Subcutaneous abdominal adipose tissue (tissue), 5 donors: ENCODE measurements around the gene EID2.

Experiments used
- H3K27ac ChIP-seq: one replicate; pipeline ENCODE4 v1.7.0; 2013; ENCODE audit warnings: low read depth, mild to moderate bottlenecking, inconsistent platforms, low read length, moderate library complexity
- H3K27me3 ChIP-seq, 5 donors: one replicate each; pipeline ENCODE4 v1.7.0; 2013; ENCODE audit warnings: low read length in 5 of 5, inconsistent platforms in 1 of 5; ENCODE audit not compliant: control insufficient read depth in 5 of 5, insufficient read depth in 4 of 5
- H3K36me3 ChIP-seq, 5 donors: one replicate each; pipeline ENCODE4 v1.7.0; 2013; ENCODE audit warnings: low read length in 5 of 5; ENCODE audit not compliant: control insufficient read depth in 5 of 5, insufficient read depth in 5 of 5
- H3K4me1 ChIP-seq, 5 donors: one replicate each; pipeline ENCODE4 v1.7.0; 2013; ENCODE audit warnings: low read length in 5 of 5, mild to moderate bottlenecking in 3 of 5, moderate library complexity in 1 of 5; ENCODE audit not compliant: control insufficient read depth in 5 of 5, insufficient read depth in 5 of 5
- H3K4me3 ChIP-seq, 5 donors: one replicate each; pipeline ENCODE4 v1.7.0; 2013; ENCODE audit warnings: low read length in 5 of 5, low read depth in 1 of 5
- H3K9ac ChIP-seq, 5 donors: one replicate each; pipeline ENCODE4 v1.7.0; 2013; ENCODE audit warnings: low read length in 5 of 5, mild to moderate bottlenecking in 4 of 5, moderate library complexity in 3 of 5
- H3K9me3 ChIP-seq, 5 donors: one replicate each; pipeline ENCODE4 v1.7.0; 2013; ENCODE audit warnings: low read length in 5 of 5; ENCODE audit not compliant: control insufficient read depth in 5 of 5
- donor health status: healthy.
- donor health status: healthy.
- donor health status: healthy.
- donor health status: healthy.
- donor health status: healthy.

The EID2 gene

DNA sequence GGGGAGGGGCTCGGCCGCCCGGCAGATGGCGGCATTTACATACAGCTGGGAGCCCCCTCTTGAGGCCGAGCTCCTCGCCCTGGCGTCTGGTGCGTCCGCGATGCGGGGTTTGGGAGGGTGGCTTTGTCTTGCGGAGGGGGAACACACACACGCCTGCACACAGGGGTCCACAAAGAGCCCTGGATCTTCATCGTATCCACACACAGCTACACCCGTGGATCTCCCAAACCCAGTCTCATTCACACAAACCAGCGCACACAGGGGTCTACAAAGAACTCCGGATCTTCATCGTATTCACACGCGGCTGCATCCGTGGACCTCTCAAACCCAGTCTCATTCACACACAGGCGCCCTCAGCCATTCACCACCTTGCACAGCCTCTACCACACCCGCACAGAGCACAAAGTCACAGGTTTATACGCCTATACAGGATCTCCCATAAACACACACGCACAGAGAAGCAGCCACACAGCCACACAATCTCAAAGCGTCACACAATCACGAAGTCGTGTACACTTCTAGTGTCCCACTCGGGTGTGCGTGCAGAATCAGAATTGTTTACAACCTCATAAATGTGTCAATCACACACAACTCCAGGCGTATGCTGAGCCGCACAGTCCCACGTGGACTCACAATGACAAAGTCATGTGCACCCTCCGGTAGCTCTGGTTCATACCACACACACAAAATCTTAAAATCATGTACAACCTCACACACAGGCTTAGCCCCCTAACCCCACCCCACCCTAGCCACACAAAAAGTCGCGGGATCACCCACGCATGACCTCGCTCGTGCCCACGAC lies 41.8 kb downstream of the EID2 start:
- Histone ChIP-seq H3K4me3 (peak overlapping the region in 4 of 5 donors; percentile 13 to 40 (median 28)), H3K9ac (no peak overlapping the region)

DNA sequence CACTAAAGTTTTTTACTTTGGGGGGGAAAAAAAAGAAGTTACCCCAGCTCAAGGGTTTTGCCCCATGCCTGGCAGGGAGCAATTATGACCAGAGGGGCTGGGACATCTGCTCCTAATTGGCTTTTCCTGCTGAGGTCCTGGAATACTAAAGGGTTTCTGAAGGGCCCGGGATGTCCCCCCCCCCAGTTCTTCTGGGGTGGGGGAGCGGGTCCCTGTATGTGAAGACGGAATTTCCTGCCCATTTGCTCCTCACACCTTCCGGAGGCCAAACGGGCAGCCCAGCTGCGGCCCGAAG lies 42.3 kb downstream of the EID2 start:
- Histone ChIP-seq H3K27ac (no peak overlapping the region), H3K36me3 (no peaks in the 10 kb centered on the region), H3K27me3 (peaks cover 31 to 45% (median 38%) of the 10 kb centered on the region in 5 donors), H3K9ac (no peak overlapping the region), H3K9me3 (peaks cover 0 to 4% (median 0%) of the 10 kb centered on the region in 5 donors), H3K4me1 (peaks cover 0 to 20% (median 16%) of the 10 kb centered on the region in 5 donors), H3K4me3 (peak overlapping the region in 2 of 5 donors; percentile 13 to 38)

More for the DNA sequence above, 41.8 kb downstream of the EID2 start:
- no peaks in the 10 kb centered on the region for H3K36me3 ChIP-seq
- H3K27ac ChIP-seq: no peak overlapping the region
- H3K9me3 ChIP-seq: peaks cover 0 to 4% (median 0%) of the 10 kb centered on the region in 5 donors
- H3K4me1 ChIP-seq: peaks cover 0 to 26% (median 19%) of the 10 kb centered on the region in 5 donors
- H3K27me3 ChIP-seq: peaks cover 31 to 45% (median 41%) of the 10 kb centered on the region in 5 donors

DNA sequence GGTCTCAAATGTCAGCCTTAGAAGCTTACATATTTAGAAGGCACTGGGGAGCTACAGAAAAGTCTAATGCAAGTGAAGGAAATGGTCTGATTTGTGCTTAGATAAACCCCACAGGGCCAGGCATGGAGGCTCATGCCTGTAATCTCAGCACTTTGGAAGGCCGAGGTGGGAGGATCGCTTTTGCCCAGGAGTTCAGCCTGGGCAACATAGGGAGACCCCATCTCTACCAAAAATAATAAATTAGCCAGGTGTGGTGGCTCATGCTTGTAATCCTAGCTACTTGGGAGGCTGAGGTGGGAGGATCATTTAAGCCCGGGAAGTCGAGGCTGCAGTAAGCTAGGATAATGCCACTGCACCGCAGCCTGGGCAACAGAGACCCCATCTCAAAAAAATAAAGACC lies 43.9 kb downstream of the EID2 start:
- Histone ChIP-seq H3K4me3 (no peak overlapping the region), H3K27ac (no peak overlapping the region), H3K4me1 (peaks cover 0 to 18% (median 16%) of the 10 kb centered on the region in 5 donors), H3K9me3 (no peaks in the 10 kb centered on the region), H3K27me3 (peaks cover 31 to 41% (median 37%) of the 10 kb centered on the region in 5 donors), H3K9ac (no peak overlapping the region), H3K36me3 (peaks cover 0 to 13% (median 3%) of the 10 kb centered on the region in 5 donors)

- Histone ChIP-seq H3K27ac (no peak overlapping the region), H3K9me3 (no peaks in the 10 kb centered on the region), H3K9ac (no peak overlapping the region), H3K36me3 (peaks cover 0 to 26% (median 11%) of the 10 kb centered on the region in 5 donors), H3K4me1 (peaks cover 0 to 18% (median 16%) of the 10 kb centered on the region in 5 donors), H3K27me3 (peaks cover 24 to 30% (median 29%) of the 10 kb centered on the region in 5 donors), H3K4me3 (no peak overlapping the region)
Measured at GRCh38 chr19:39494661-39495060, 45.3 kb downstream of the EID2 start.

GRCh38 chr19:39492788-39493187 lies 47.2 kb downstream of the EID2 start:
- Histone ChIP-seq H3K4me1 (peaks cover 0 to 2% (median 2%) of the 10 kb centered on the region in 5 donors), H3K4me3 (no peak overlapping the region), H3K27me3 (peaks cover 7 to 14% (median 13%) of the 10 kb centered on the region in 5 donors), H3K27ac (no peak overlapping the region), H3K36me3 (peaks cover 0 to 45% (median 30%) of the 10 kb centered on the region in 5 donors), H3K9ac (no peak overlapping the region), H3K9me3 (no peaks in the 10 kb centered on the region)

DNA sequence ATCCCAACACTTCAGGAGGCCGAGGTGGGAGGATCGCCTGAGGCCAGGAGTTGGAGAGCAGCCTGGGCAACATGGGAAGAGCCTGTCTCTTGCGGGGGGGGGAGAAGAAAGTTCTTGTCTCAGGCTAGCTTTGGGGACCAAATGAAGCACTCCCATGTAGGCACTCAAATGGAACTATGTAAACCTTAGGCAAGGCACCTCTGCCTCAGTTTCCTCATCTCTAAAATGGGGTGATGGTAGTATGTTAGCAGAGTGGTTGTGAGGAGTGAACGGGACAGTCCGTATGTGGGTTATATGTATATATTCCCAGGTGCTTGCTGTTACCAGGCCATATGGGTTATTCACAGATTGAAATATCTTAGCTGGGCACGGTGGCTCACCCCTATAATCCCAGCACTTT lies 47.7 kb downstream of the EID2 start:
- Histone ChIP-seq H3K27ac (no peak overlapping the region), H3K36me3 (peaks cover 0 to 48% (median 31%) of the 10 kb centered on the region in 5 donors), H3K4me1 (no peaks in the 10 kb centered on the region), H3K9me3 (no peaks in the 10 kb centered on the region), H3K27me3 (peaks cover 5 to 9% (median 7%) of the 10 kb centered on the region in 5 donors), H3K9ac (no peak overlapping the region), H3K4me3 (no peak overlapping the region)

- H3K4me1 ChIP-seq: no peaks in the 10 kb centered on the region
- no peak overlapping the region for H3K4me3 ChIP-seq
- no peaks in the 10 kb centered on the region for H3K27me3 ChIP-seq
- no peak overlapping the region for H3K27ac ChIP-seq
- no peaks in the 10 kb centered on the region for H3K9me3 ChIP-seq
- no peak overlapping the region for H3K9ac ChIP-seq
- peaks cover 3 to 69% (median 53%) of the 10 kb centered on the region in 5 donors for H3K36me3 ChIP-seq
Measured at GRCh38 chr19:39489756-39490155, 50.2 kb downstream of the EID2 start.
